GM12878 (cell line): ENCODE data around the gene MFAP1. TPM values are rescaled to one million over a fixed set of nuclear protein-coding genes. Genes with fewer than 3 reads are reported as not detected.
A peak's percentile ranks its signal among the peaks of the same experiment; 100 is the strongest.

Experiments
- ATAC-seq: fragments of 200-7000 bp; cut with Tn5 transposase; 3 replicates; pipeline ENCODE4 v1.9.1; 2020; ENCODE audit warnings: mild to moderate bottlenecking, moderate library complexity
- BruUV-seq: library from RNA; stranded (reverse); fragments of 400-500 nt; replicated peaks from 2 replicates; lab custom pipeline; 2021; lab: Mats Ljungman, UMichigan
- CTCF ChIA-PET: fragments of 300-600 bp; sonication (Branson Sonifier 250); formaldehyde crosslinking; extraction: SDS; loops from one replicate; lab custom pipeline; 2021; ENCODE audit warnings: inconsistent platforms; lab: Yijun Ruan, JAX
- POLR2A ChIA-PET: fragments of 350-600 bp; formaldehyde crosslinking; extraction: SDS; loops from one replicate; lab custom pipeline; 2021; ENCODE audit warnings: inconsistent platforms; lab: Charles Lee
- RAD21 ChIA-PET: fragments of 300-600 bp; sonication (Branson Sonifier 250); formaldehyde crosslinking; loops from one replicate; lab custom pipeline; 2023; ENCODE audit warnings: antibody characterized with exemption; ENCODE audit not compliant: unreplicated experiment; lab: Charles Lee
- SMC1A ChIA-PET: fragments of 300-600 bp; sonication (Branson Sonifier 250); formaldehyde crosslinking; loops from one replicate; lab custom pipeline; 2023; ENCODE audit not compliant: unreplicated experiment, uncharacterized antibody; lab: Charles Lee
- DNase-seq: peaks from one replicate; pipeline ENCODE4 v3.0.0-alpha.2; 2011; ENCODE audit warnings: low read depth, low spot score
- FAIRE-seq: peaks from 3 replicates; lab custom pipeline; 2011; peaks lifted over from hg19 to GRCh38; lab: Jason Lieb, UNC
- H2AFZ ChIP-seq: 2 replicates; pipeline ENCODE4 v1.6.0; 2011; ENCODE audit warnings: low read depth, low read length, control low read depth; ENCODE audit not compliant: control insufficient read depth
- H3K27ac ChIP-seq: 2 replicates; pipeline ENCODE4 v1.5.1; 2011; ENCODE audit warnings: control low read depth; ENCODE audit not compliant: control insufficient read depth, insufficient read depth
- H3K27me3 ChIP-seq, 2 experiments: replicated peaks in 1 of 2; 2 replicates each; pipeline versions ENCODE4 v1.6.0 to v1.6.1; 2011; ENCODE audit warnings: low read length in 1 of 2; ENCODE audit not compliant: control insufficient read depth in 2 of 2, insufficient read depth in 2 of 2
- H3K36me3 ChIP-seq, 2 experiments: 2 replicates each; pipeline ENCODE4 v1.5.1; 2011; ENCODE audit warnings: low read length in 1 of 2; ENCODE audit not compliant: control insufficient read depth in 2 of 2, insufficient read depth in 2 of 2
- H3K4me1 ChIP-seq: 2 replicates; pipeline ENCODE4 v1.6.1; 2011; ENCODE audit warnings: mild to moderate bottlenecking, low read length, moderate library complexity, mixed read lengths; ENCODE audit not compliant: control insufficient read depth, insufficient read depth
- H3K4me2 ChIP-seq: 2 replicates; pipeline ENCODE4 v1.6.0; 2011; ENCODE audit warnings: control low read depth; ENCODE audit not compliant: control insufficient read depth, insufficient read depth
- H3K4me3 ChIP-seq: fragments of 200-600 bp; sonication (generic); 2 replicates; pipeline ENCODE4 v1.5.1; 2016
- H3K79me2 ChIP-seq: 2 replicates; pipeline ENCODE4 v1.6.0; 2011; ENCODE audit warnings: low read length; ENCODE audit not compliant: control insufficient read depth, insufficient read depth
- H3K9ac ChIP-seq: 2 replicates; pipeline ENCODE4 v1.8.0; 2011; ENCODE audit warnings: low read length, control low read depth, mixed read lengths; ENCODE audit not compliant: control insufficient read depth, insufficient read depth
- H3K9me3 ChIP-seq: replicated peaks from 3 replicates; pipeline ENCODE4 v1.5.1; 2011; ENCODE audit warnings: mild to moderate bottlenecking, low read length; ENCODE audit not compliant: control insufficient read depth, insufficient read depth
- H4K20me1 ChIP-seq: 2 replicates; pipeline ENCODE4 v1.6.0; 2011; ENCODE audit not compliant: control insufficient read depth, insufficient read depth
- BMI1 ChIP-seq: fragments of 450-650 bp; IDR thresholded peaks from 2 replicates; pipeline ENCODE4 v1.6.1; 2016; ENCODE audit warnings: mild to moderate bottlenecking, moderate library complexity, borderline replicate concordance
- CHD1 ChIP-seq: IDR thresholded peaks from 2 replicates; pipeline ENCODE4 v1.6.1; 2012; ENCODE audit warnings: low read depth, low read length, improper control_type of control experiment
- ESRRA ChIP-seq: IDR thresholded peaks from 2 replicates; pipeline ENCODE4 v1.6.1; 2012; ENCODE audit warnings: mild to moderate bottlenecking, low read length, improper control_type of control experiment
- HCFC1 ChIP-seq: fragments of 150-350 bp; IDR thresholded peaks from 2 replicates; pipeline ENCODE4 v1.6.1; 2014; ENCODE audit warnings: low read length
- IKZF1 ChIP-seq: fragments of 450-650 bp; conservative IDR thresholded peaks from 2 replicates; pipeline ENCODE4 v1.6.1; 2017; ENCODE audit warnings: antibody characterized with exemption, mild to moderate bottlenecking
- IRF4 ChIP-seq: IDR thresholded peaks from 2 replicates; pipeline ENCODE4 v1.6.1; 2011; ENCODE audit warnings: low read depth, low read length
- KDM1A ChIP-seq: fragments of 200-600 bp; sonication (generic); IDR thresholded peaks from 2 replicates; pipeline ENCODE4 v1.6.1; 2016; ENCODE audit warnings: borderline replicate concordance
- MXI1 ChIP-seq: fragments of 150-350 bp; IDR thresholded peaks from 2 replicates; pipeline ENCODE4 v1.6.1; 2011; ENCODE audit warnings: low read depth, mild to moderate bottlenecking, inconsistent platforms, low read length, improper control_type of control experiment
- MYB ChIP-seq: fragments of 150-350 bp; IDR thresholded peaks from 2 replicates; pipeline ENCODE4 v1.6.1; 2014; ENCODE audit warnings: mild to moderate bottlenecking, low read depth, low read length, borderline replicate concordance
- NFXL1 ChIP-seq: fragments of 450-650 bp; IDR thresholded peaks from 2 replicates; pipeline ENCODE4 v1.6.1; 2017; ENCODE audit warnings: antibody characterized with exemption, mild to moderate bottlenecking, borderline replicate concordance
- NFYB ChIP-seq: IDR thresholded peaks from 2 replicates; pipeline ENCODE4 v1.6.1; 2011; ENCODE audit warnings: low read depth, mild to moderate bottlenecking, low read length, improper control_type of control experiment, moderate library complexity; ENCODE audit not compliant: insufficient read depth
- NR2C1 ChIP-seq: fragments of 450-650 bp; IDR thresholded peaks from 2 replicates; pipeline ENCODE4 v1.6.1; 2017; ENCODE audit warnings: antibody characterized with exemption, mild to moderate bottlenecking, moderate library complexity
- PAX5 ChIP-seq: IDR thresholded peaks from 2 replicates; pipeline ENCODE4 v1.6.1; 2011; ENCODE audit warnings: low read depth, low read length, borderline replicate concordance
- PAX8 ChIP-seq: fragments of 450-650 bp; IDR thresholded peaks from 2 replicates; pipeline ENCODE4 v1.6.1; 2017; ENCODE audit warnings: mild to moderate bottlenecking, moderate library complexity
- POLR2AphosphoS5 ChIP-seq: IDR thresholded peaks from 2 replicates; pipeline ENCODE4 v1.6.1; 2011; ENCODE audit warnings: mild to moderate bottlenecking, low read length, inconsistent platforms
- RAD51 ChIP-seq: fragments of 450-650 bp; IDR thresholded peaks from 2 replicates; pipeline ENCODE4 v1.6.1; 2016; ENCODE audit warnings: moderate library complexity, mild to moderate bottlenecking, inconsistent platforms
- RELB ChIP-seq: fragments of 450-650 bp; IDR thresholded peaks from 2 replicates; pipeline ENCODE4 v1.6.1; 2017; ENCODE audit warnings: low read depth, mild to moderate bottlenecking, moderate library complexity
- SIX5 ChIP-seq: IDR thresholded peaks from 2 replicates; pipeline ENCODE4 v1.6.1; 2011; ENCODE audit warnings: mild to moderate bottlenecking, low read depth, low read length, moderate library complexity; ENCODE audit not compliant: severe bottlenecking
- SMAD1 ChIP-seq: fragments of 450-650 bp; IDR thresholded peaks from 2 replicates; pipeline ENCODE4 v1.6.1; 2018; ENCODE audit warnings: mild to moderate bottlenecking, low read depth; ENCODE audit not compliant: partially characterized antibody
- SPI1 ChIP-seq: IDR thresholded peaks from 2 replicates; pipeline ENCODE4 v1.6.1; 2011; ENCODE audit warnings: low read depth, mild to moderate bottlenecking, low read length, moderate library complexity, borderline replicate concordance; ENCODE audit not compliant: insufficient read depth
- USF2 ChIP-seq: IDR thresholded peaks from 2 replicates; pipeline ENCODE4 v1.6.1; 2011; ENCODE audit warnings: low read depth, low read length, improper control_type of control experiment, borderline replicate concordance
- ZNF217 ChIP-seq: fragments of 450-650 bp; IDR thresholded peaks from 2 replicates; pipeline ENCODE4 v1.6.1; 2017; ENCODE audit warnings: antibody characterized with exemption, mild to moderate bottlenecking
- WGBS: methylation state at CpG from one replicate; pipeline ENCODE4 v1.1.6; 2016; ENCODE audit warnings: low lambda C conversion rate; ENCODE audit not compliant: insufficient replicate concordance, insufficient coverage; ENCODE audit errors: missing lambda C conversion rate; 5-methylcytosine and 5-hydroxymethylcytosine counted together
- in situ Hi-C: fragments of 300-500 bp; cut with MboI; formaldehyde crosslinking; loops from 9 replicates; pipeline ENCODE4 v1.14.3; 2018; ENCODE audit warnings: mixed read lengths
- intact Hi-C: fragments of 100-400 bp; cut with micrococcal nuclease; formaldehyde crosslinking; loops from one replicate; pipeline ENCODE4 v1.14.2; 2022; ENCODE audit not compliant: unreplicated experiment
- polyA plus RNA-seq, 11 experiments: library from polyadenylated mRNA; depleted of rRNA in 4 of 11; unstranded in 6 of 11; stranded (reverse) in 5 of 11; fragments of >200 nt; fragmentation: Nextera tagmentation in 4 of 11; fragmentation: Illumina TruSeq in 1 of 11; extraction: Ambion mirVana in 4 of 11; extraction: Trizol in 1 of 11; gene quantifications; 1 replicate in 1 of 11; 2 replicates in 10 of 11; pipeline versions ENCODE4 v1.2.1 to v1.2.3, GENCODE V29; 2011 to 2016; ENCODE audit warnings: inconsistent platforms in 2 of 11, missing spikeins in 2 of 11, low read depth in 1 of 11
- total RNA-seq, 4 experiments: library from RNA; depleted of rRNA in 3 of 4; stranded (reverse); fragments of >200 nt in 3 of 4; fragmentation: Illumina TruSeq in 1 of 4; extraction: Trizol in 1 of 4; gene quantifications; 2 replicates each; pipeline versions ENCODE4 v1.2.1 to v1.2.3, GENCODE V29; 2013 to 2021

MFAP1 gene
- total and polyA plus RNA-seq, 10 of the 15 experiments (the other 5 are each of a cell fraction or from before 2014, with no cell fraction given), result 24.5 to 67.3 (median 47.4) TPM

DNA sequence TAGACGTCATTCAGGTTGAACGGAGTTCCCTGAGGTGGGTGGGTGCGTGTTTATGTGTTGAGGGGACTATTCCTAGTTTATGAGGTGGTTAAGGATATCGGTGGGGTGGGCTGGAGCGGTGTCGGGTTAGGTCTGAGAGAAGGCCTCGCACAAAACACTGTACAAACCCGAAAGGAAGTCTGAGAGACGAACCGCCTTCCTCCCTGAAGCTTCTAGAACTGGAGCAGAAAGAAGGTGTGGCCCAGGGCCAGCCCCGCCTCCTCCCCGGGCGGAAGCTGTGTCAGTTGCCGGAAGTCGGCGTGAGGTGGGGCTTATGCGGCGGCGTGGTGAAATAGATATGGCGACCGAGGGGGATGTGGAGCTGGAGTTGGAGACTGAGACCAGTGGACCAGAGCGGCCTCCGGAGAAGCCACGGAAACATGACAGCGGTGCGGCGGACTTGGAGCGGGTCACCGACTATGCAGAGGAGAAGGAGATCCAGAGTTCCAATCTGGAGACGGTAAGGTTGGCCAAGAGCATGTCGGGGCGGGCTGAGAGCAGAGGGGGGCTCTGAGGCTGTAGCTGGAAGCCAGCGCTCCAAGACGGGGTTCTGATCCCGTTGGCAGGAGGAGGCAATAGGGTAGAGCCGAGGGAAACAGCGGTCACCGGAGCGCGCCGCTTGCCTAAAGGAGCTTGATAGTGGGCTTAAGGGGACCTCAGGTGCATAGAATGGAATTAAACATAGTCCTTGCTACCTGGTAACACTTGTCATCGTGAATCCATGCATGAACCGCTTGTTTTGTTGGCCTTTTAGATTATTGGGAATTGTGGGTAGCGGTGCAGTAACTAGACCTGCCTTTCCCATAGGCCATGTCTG lies 24.0 kb downstream of the MFAP1 start, which contains the start of gene HYPK:
Gene HYPK, plus strand, starts transcription at position 314 of the 856 bp plus-strand sequence. Its CDS starts 24 bp downstream, at position 338.
- Histone ChIP-seq H3K9me3 (no peaks in the 10 kb centered on the region), H3K27ac (peak within 1 kb of the TSS; percentile 75), H3K9ac (peak within 1 kb of the TSS; percentile 87), H3K79me2 (peaks cover 19% of the 10 kb centered on the region), H4K20me1 (no peaks in the 10 kb centered on the region), H3K27me3 (no peaks in the 10 kb centered on the region), H3K4me2 (peak within 1 kb of the TSS; percentile 52), H2AFZ (peak within 1 kb of the TSS; percentile 53), H3K36me3 (peaks cover 3 to 29% of the 10 kb centered on the region in 2 experiments), H3K4me3 (peak within 1 kb of the TSS; percentile 78), H3K4me1 (peaks cover 24% of the 10 kb centered on the region)
- peak; percentile 95 for FAIRE-seq
- WGBS, result 2% methylated on average over 41 of the region's 44 CpGs
- BruUV-seq, result TSS peak; percentile 46
- in situ Hi-C loops, result loop anchor here (5.0 kb wide), 1 partner anchor 48 kb away; no protein-coding TSS in a partner anchor
- ChIA-PET SMC1A (interaction anchor here (0.7 to 2.5 kb wide), 10 partner anchors 8 to 68 kb away, joined by 3 to 18 read pairs (median 4); partner anchors contain the start of genes ELL3, MFAP1, SERF2 and WDR76), POLR2A (interaction anchor here (0.5 to 4.6 kb wide), 15 partner anchors 8 to 304 kb away, joined by 3 to 41 read pairs (median 6); partner anchors contain the start of genes ELL3, MFAP1 and SERF2), RAD21 (interaction anchor here (0.9 to 4.3 kb wide), 8 partner anchors 8 to 51 kb away, joined by 3 to 19 read pairs (median 10); partner anchors contain the start of genes ELL3 and MFAP1), CTCF (interaction anchor here (0.9 to 1.9 kb wide), 7 partner anchors 8 to 51 kb away, joined by 3 to 9 read pairs (median 6); partner anchors contain the start of gene ELL3)
- DNase-seq, result peak; percentile 55
- intact Hi-C loops, result loop anchor here (1.0 to 2.0 kb wide), 2 partner anchors 8 to 28 kb away; partner anchors contain the start of gene SERF2
- peak; percentile 93 for ATAC-seq
- 0 out of 2 replicates have a peak, but pooled peaks have one; percentile 28 for TF ChIP-seq HCFC1
- TF ChIP-seq PAX8, result no peak; the same call in 1 of the 2 replicates
- no peak for TF ChIP-seq USF2
- TF ChIP-seq CHD1, result no peak
- TF ChIP-seq IKZF1, result peak; percentile 31
- TF ChIP-seq MXI1, result peak; percentile 87
- peak; percentile 80 for TF ChIP-seq SMAD1
- TF ChIP-seq MYB, result no peak
- TF ChIP-seq NFXL1, result no peak
- no peak for TF ChIP-seq NFYB
- TF ChIP-seq ESRRA, result 0 out of 2 replicates have a peak, but pooled peaks have one; percentile 26
- TF ChIP-seq PAX5, result peak; percentile 34; the same call in 1 of the 2 replicates
- no peak for TF ChIP-seq IRF4
- no peak for TF ChIP-seq ZNF217
- no peak for TF ChIP-seq SIX5
- TF ChIP-seq NR2C1, result no peak
- TF ChIP-seq RAD51, result no peak
- no peak for TF ChIP-seq KDM1A
- TF ChIP-seq RELB, result peak; percentile 85
- TF ChIP-seq SPI1, result peak; percentile 35; the same call in 1 of the 2 replicates
- no peak for TF ChIP-seq BMI1
- peak; percentile 93 for TF ChIP-seq POLR2AphosphoS5
